GM12878 (cell line): ENCODE results near the gene KCNAB3. TPM values are rescaled to one million over a fixed set of nuclear protein-coding genes. Genes with fewer than 3 reads are reported as not detected.

Source experiments
- ATAC-seq: fragments of 200-7000 bp; cut with Tn5 transposase; 3 replicates; pipeline ENCODE4 v1.9.1; 2020; ENCODE audit warnings: mild to moderate bottlenecking, moderate library complexity
- Bru-seq: library from RNA; stranded (reverse); fragments of 400-500 nt; gene quantifications from one replicate; lab custom pipeline; 2021; lab: Mats Ljungman, UMichigan
- BruChase-seq, 2 experiments: library from RNA; stranded (reverse); fragments of 400-500 nt; gene quantifications; one replicate each; lab custom pipeline; 2021; lab: Mats Ljungman, UMichigan
- BruUV-seq: library from RNA; stranded (reverse); fragments of 400-500 nt; replicated peaks from 2 replicates; lab custom pipeline; 2021; lab: Mats Ljungman, UMichigan
- CTCF ChIA-PET: fragments of 300-600 bp; sonication (Branson Sonifier 250); formaldehyde crosslinking; extraction: SDS; loops from one replicate; lab custom pipeline; 2021; ENCODE audit warnings: inconsistent platforms; lab: Yijun Ruan, JAX
- POLR2A ChIA-PET: fragments of 350-600 bp; formaldehyde crosslinking; extraction: SDS; loops from one replicate; lab custom pipeline; 2021; ENCODE audit warnings: inconsistent platforms; lab: Charles Lee
- RAD21 ChIA-PET: fragments of 300-600 bp; sonication (Branson Sonifier 250); formaldehyde crosslinking; loops from one replicate; lab custom pipeline; 2023; ENCODE audit warnings: antibody characterized with exemption; ENCODE audit not compliant: unreplicated experiment; lab: Charles Lee
- SMC1A ChIA-PET: fragments of 300-600 bp; sonication (Branson Sonifier 250); formaldehyde crosslinking; loops from one replicate; lab custom pipeline; 2023; ENCODE audit not compliant: unreplicated experiment, uncharacterized antibody; lab: Charles Lee
- DNase-seq: peaks from one replicate; pipeline ENCODE4 v3.0.0-alpha.2; 2011; ENCODE audit warnings: low read depth, low spot score
- FAIRE-seq: peaks from 3 replicates; lab custom pipeline; 2011; peaks lifted over from hg19 to GRCh38; lab: Jason Lieb, UNC
- H2AFZ ChIP-seq: 2 replicates; pipeline ENCODE4 v1.6.0; 2011; ENCODE audit warnings: low read depth, low read length, control low read depth; ENCODE audit not compliant: control insufficient read depth
- H3K27ac ChIP-seq: 2 replicates; pipeline ENCODE4 v1.5.1; 2011; ENCODE audit warnings: control low read depth; ENCODE audit not compliant: control insufficient read depth, insufficient read depth
- H3K27me3 ChIP-seq, 2 experiments: replicated peaks in 1 of 2; 2 replicates each; pipeline versions ENCODE4 v1.6.0 to v1.6.1; 2011; ENCODE audit warnings: low read length in 1 of 2; ENCODE audit not compliant: control insufficient read depth in 2 of 2, insufficient read depth in 2 of 2
- H3K36me3 ChIP-seq, 2 experiments: 2 replicates each; pipeline ENCODE4 v1.5.1; 2011; ENCODE audit warnings: low read length in 1 of 2; ENCODE audit not compliant: control insufficient read depth in 2 of 2, insufficient read depth in 2 of 2
- H3K4me1 ChIP-seq: 2 replicates; pipeline ENCODE4 v1.6.1; 2011; ENCODE audit warnings: mild to moderate bottlenecking, low read length, moderate library complexity, mixed read lengths; ENCODE audit not compliant: control insufficient read depth, insufficient read depth
- H3K4me2 ChIP-seq: 2 replicates; pipeline ENCODE4 v1.6.0; 2011; ENCODE audit warnings: control low read depth; ENCODE audit not compliant: control insufficient read depth, insufficient read depth
- H3K4me3 ChIP-seq: fragments of 200-600 bp; sonication (generic); 2 replicates; pipeline ENCODE4 v1.5.1; 2016
- H3K79me2 ChIP-seq: 2 replicates; pipeline ENCODE4 v1.6.0; 2011; ENCODE audit warnings: low read length; ENCODE audit not compliant: control insufficient read depth, insufficient read depth
- H3K9ac ChIP-seq: 2 replicates; pipeline ENCODE4 v1.8.0; 2011; ENCODE audit warnings: low read length, control low read depth, mixed read lengths; ENCODE audit not compliant: control insufficient read depth, insufficient read depth
- H3K9me3 ChIP-seq: replicated peaks from 3 replicates; pipeline ENCODE4 v1.5.1; 2011; ENCODE audit warnings: mild to moderate bottlenecking, low read length; ENCODE audit not compliant: control insufficient read depth, insufficient read depth
- H4K20me1 ChIP-seq: 2 replicates; pipeline ENCODE4 v1.6.0; 2011; ENCODE audit not compliant: control insufficient read depth, insufficient read depth
- ATF2 ChIP-seq: IDR thresholded peaks from 2 replicates; pipeline ENCODE4 v1.6.1; 2012; ENCODE audit warnings: low read length, inconsistent platforms
- ATF7 ChIP-seq: fragments of 450-650 bp; IDR thresholded peaks from 2 replicates; pipeline ENCODE4 v1.6.1; 2016; ENCODE audit warnings: low read depth, mild to moderate bottlenecking
- E2F4 ChIP-seq: IDR thresholded peaks from 2 replicates; pipeline ENCODE4 v1.6.1; 2012; ENCODE audit warnings: low read depth, low read length, improper control_type of control experiment
- HDGF ChIP-seq: fragments of 450-650 bp; IDR thresholded peaks from 2 replicates; pipeline ENCODE4 v1.6.1; 2016; ENCODE audit warnings: antibody characterized with exemption
- IRF3 ChIP-seq: fragments of 450-650 bp; IDR thresholded peaks from 2 replicates; pipeline ENCODE4 v1.6.1; 2014; ENCODE audit warnings: mild to moderate bottlenecking
- LARP7 ChIP-seq: fragments of 450-650 bp; IDR thresholded peaks from 2 replicates; pipeline ENCODE4 v1.6.1; 2017; ENCODE audit warnings: mild to moderate bottlenecking
- NBN ChIP-seq: fragments of 450-650 bp; IDR thresholded peaks from 2 replicates; pipeline ENCODE4 v1.6.1; 2016
- PAX5 ChIP-seq: IDR thresholded peaks from 2 replicates; pipeline ENCODE4 v1.6.1; 2011; ENCODE audit warnings: low read depth, low read length, borderline replicate concordance
- PKNOX1 ChIP-seq: fragments of 450-650 bp; IDR thresholded peaks from 2 replicates; pipeline ENCODE4 v1.6.1; 2016; ENCODE audit warnings: mild to moderate bottlenecking
- RELB ChIP-seq: fragments of 450-650 bp; IDR thresholded peaks from 2 replicates; pipeline ENCODE4 v1.6.1; 2017; ENCODE audit warnings: low read depth, mild to moderate bottlenecking, moderate library complexity
- SMAD1 ChIP-seq: fragments of 450-650 bp; IDR thresholded peaks from 2 replicates; pipeline ENCODE4 v1.6.1; 2018; ENCODE audit warnings: mild to moderate bottlenecking, low read depth; ENCODE audit not compliant: partially characterized antibody
- YBX1 ChIP-seq: fragments of 450-650 bp; IDR thresholded peaks from 2 replicates; pipeline ENCODE4 v1.6.1; 2016; ENCODE audit warnings: antibody characterized with exemption
- WGBS: methylation state at CpG from one replicate; pipeline ENCODE4 v1.1.6; 2016; ENCODE audit warnings: low lambda C conversion rate; ENCODE audit not compliant: insufficient replicate concordance, insufficient coverage; ENCODE audit errors: missing lambda C conversion rate; 5-methylcytosine and 5-hydroxymethylcytosine counted together
- in situ Hi-C: fragments of 300-500 bp; cut with MboI; formaldehyde crosslinking; loops from 9 replicates; pipeline ENCODE4 v1.14.3; 2018; ENCODE audit warnings: mixed read lengths
- intact Hi-C: fragments of 100-400 bp; cut with micrococcal nuclease; formaldehyde crosslinking; loops from one replicate; pipeline ENCODE4 v1.14.2; 2022; ENCODE audit not compliant: unreplicated experiment
- long read RNA-seq, 2 experiments: library from polyadenylated mRNA; unstranded; transcript quantifications; one replicate each; pipeline ENCODE4 v2.0.0, GENCODE V29; 2019 to 2020
- polyA minus RNA-seq, 3 experiments: library from RNA; depleted of rRNA, polyadenylated mRNA; stranded (reverse); fragments of >200 nt; gene quantifications; 2 replicates each; pipeline ENCODE4 v1.2.3, GENCODE V29; 2011
- polyA plus RNA-seq, 11 experiments: library from polyadenylated mRNA; depleted of rRNA in 4 of 11; unstranded in 6 of 11; stranded (reverse) in 5 of 11; fragments of >200 nt; fragmentation: Nextera tagmentation in 4 of 11; fragmentation: Illumina TruSeq in 1 of 11; extraction: Ambion mirVana in 4 of 11; extraction: Trizol in 1 of 11; gene quantifications; 1 replicate in 1 of 11; 2 replicates in 10 of 11; pipeline versions ENCODE4 v1.2.1 to v1.2.3, GENCODE V29; 2011 to 2016; ENCODE audit warnings: inconsistent platforms in 2 of 11, missing spikeins in 2 of 11, low read depth in 1 of 11
- total RNA-seq, 4 experiments: library from RNA; depleted of rRNA in 3 of 4; stranded (reverse); fragments of >200 nt in 3 of 4; fragmentation: Illumina TruSeq in 1 of 4; extraction: Trizol in 1 of 4; gene quantifications; 2 replicates each; pipeline versions ENCODE4 v1.2.1 to v1.2.3, GENCODE V29; 2013 to 2021

The KCNAB3 gene
- total RNA-seq (2013; cell fraction: nucleolus; rRNA removed), result 7.1 and 7.6 TPM in 2 replicates
- total RNA-seq (2014; rRNA removed), result 1.9 and 2.3 TPM in 2 replicates
- 1.2 and 1.6 TPM in 2 replicates for total RNA-seq (2014; rRNA removed; fragmentation: Illumina TruSeq; extraction: Trizol)
- total RNA-seq (2021), result 3.9 and 7.0 TPM in 2 replicates
- polyA plus RNA-seq (2011; ENCODE audit: low read depth), result 2.1 TPM
- 1.6 and 1.9 TPM in 2 replicates for polyA plus RNA-seq (2011; rRNA removed)
- 0.94 and 2.1 TPM in 2 replicates for polyA plus RNA-seq (2011; cell fraction: cytosol; rRNA removed)
- polyA plus RNA-seq (2011; cell fraction: nucleus; rRNA removed), result 30.2 and 30.7 TPM in 2 replicates
- 2.3 and 3.0 TPM in 2 replicates for polyA plus RNA-seq (2012)
- 2.0 and 2.6 TPM in 2 replicates for polyA plus RNA-seq (2014; fragmentation: Illumina TruSeq; extraction: Trizol)
- under 1 TPM; 0.22 to 0.42 TPM for polyA plus RNA-seq (2014; fragmentation: Nextera tagmentation; extraction: Ambion mirVana)
- 6.3 and 7.9 TPM in 2 replicates for polyA plus RNA-seq (2014; rRNA removed)
- 1 to 10 TPM; 1.5 to 1.7 TPM for polyA plus RNA-seq (2016; fragmentation: Nextera tagmentation; extraction: Ambion mirVana)
- 1.4 TPM in 2 replicates for polyA minus RNA-seq (2011; rRNA and poly(A)+ RNA removed)
- polyA minus RNA-seq (2011; cell fraction: cytosol; rRNA and poly(A)+ RNA removed), result not detected in 2 replicates
- polyA minus RNA-seq (2011; cell fraction: nucleus; rRNA and poly(A)+ RNA removed), result 5.8 and 10.7 TPM in 2 replicates
- percentile 45 among the genes with signal in this experiment for Bru-seq, nascent RNA
- percentile 51 among the genes with signal in this experiment for BruChase-seq, experiment 1, labeled RNA remaining after a 6-hour chase
- percentile 46 among the genes with signal in this experiment for BruChase-seq, experiment 2, labeled RNA remaining after a 2-hour chase
- long read RNA-seq, experiment 1, result 0 reads
- long read RNA-seq, experiment 2, partial matches to known transcripts, result 1 of 1 reads
- long read RNA-seq, experiment 2, other reads (novel, unspliced or antisense), result 0 of 1 reads

GRCh38 chr17:7929158-7930023 is at the start of gene KCNAB3:
KCNAB3 (minus strand) TSS chr17:7929856; CDS start chr17:7929435, 421 bp downstream.
- H3K4me3 ChIP-seq, result peak within 1 kb of the TSS; percentile 100; the same call in 1 of the 2 replicates
- H3K27me3 ChIP-seq, result no peaks in the 10 kb centered on the region
- ChIA-PET POLR2A (interaction anchor here (0.5 to 1.6 kb wide), 5 partner anchors 10 to 92 kb away, joined by 4 to 6 read pairs (median 4); partner anchors contain the start of gene RNF227), SMC1A (interaction anchor here (0.6 to 1.1 kb wide), 3 partner anchors 14 to 191 kb away, joined by 3 to 4 read pairs (median 3); partner anchors contain the start of gene RNF227), CTCF (interaction anchor here (0.6 to 8.9 kb wide), 3 partner anchors 53 to 106 kb away, joined by 3 to 76 read pairs (median 5); no protein-coding TSS in a partner anchor), RAD21 (interaction anchor here (1.0 kb wide), 1 partner anchor 14 kb away, joined by 3 read pairs; the partner anchor contains the start of gene RNF227)
- DNase-seq (no peak), ATAC-seq (peak; percentile 74), FAIRE-seq (no peak)
- intact Hi-C loops (loop anchor here (5.0 kb wide), 1 partner anchor 58 kb away; no protein-coding TSS in a partner anchor), in situ Hi-C loops (no loop called here)
- no peak within 1 kb of the TSS for H3K27ac ChIP-seq
- H4K20me1 ChIP-seq, result no peaks in the 10 kb centered on the region
- no TSS peak for BruUV-seq
- H3K36me3 ChIP-seq, result no peaks in the 10 kb centered on the region; a peak in 1 of 4 replicates
- no peaks in the 10 kb centered on the region for H3K9me3 ChIP-seq
- peaks cover 31% of the 10 kb centered on the region for H3K79me2 ChIP-seq
- no peak within 1 kb of the TSS; the same call in 1 of the 2 replicates for H2AFZ ChIP-seq
- H3K4me1 ChIP-seq, result peaks cover 8% of the 10 kb centered on the region
- peak within 1 kb of the TSS; percentile 59 for H3K4me2 ChIP-seq
- 62% methylated on average over 37 of the region's 67 CpGs for WGBS
- H3K9ac ChIP-seq, result no peak within 1 kb of the TSS; the same call in 1 of the 2 replicates
- TF ChIP-seq HDGF (peak; percentile 81; the same call in 1 of the 2 replicates), IRF3 (no peak), LARP7 (no peak), YBX1 (no peak), NBN (0 out of 2 replicates have a peak, but pooled peaks have one; percentile 17), PKNOX1 (peak; percentile 91), ATF7 (no peak), ATF2 (no peak), SMAD1 (no peak), PAX5 (no peak), RELB (no peak), E2F4 (no peak)
